Stimulated activated naive B cell treated with anti-CD40 and anti-IgM and Interleukin-4, amounts not matched to agents 10 μg/mL and 1 μg/mL and 100 μg/mL, for 72 hours (primary cell): ENCODE results near the gene PGS1.

Source experiments
- ATAC-seq, 2 donors: fragments of 150-1000 bp; cut with Tn5 transposase; replicated peaks; 2 replicates each; pipeline ENCODE4 v1.10.0; 2021; ENCODE audit warnings: moderate library complexity in 1 of 2
- DNase-seq: peaks from one replicate; pipeline ENCODE4 v3.0.0; 2021
- H3K27ac Mint-ChIP-seq: one replicate; pipeline ENCODE4 v1.8.0; 2022; ENCODE audit warnings: mild to moderate bottlenecking, mixed read lengths
- H3K27me3 Mint-ChIP-seq, 2 donors: one replicate each; pipeline ENCODE4 v1.8.0; 2022; ENCODE audit warnings: mixed read lengths in 2 of 2
- H3K36me3 Mint-ChIP-seq, 2 donors: one replicate each; pipeline ENCODE4 v1.8.0; 2022; ENCODE audit warnings: mixed read lengths in 2 of 2, mild to moderate bottlenecking in 1 of 2
- H3K4me1 Mint-ChIP-seq, 2 donors: one replicate each; pipeline ENCODE4 v1.8.0; 2022; ENCODE audit warnings: mixed read lengths in 2 of 2, mild to moderate bottlenecking in 1 of 2
- H3K4me3 Mint-ChIP-seq, 2 donors: one replicate each; pipeline ENCODE4 v1.8.0; 2022; ENCODE audit warnings: mild to moderate bottlenecking in 2 of 2, mixed read lengths in 2 of 2, moderate library complexity in 1 of 2
- H3K9me3 Mint-ChIP-seq, 2 donors: one replicate each; pipeline ENCODE4 v1.8.0; 2022; ENCODE audit warnings: mixed read lengths in 2 of 2, mild to moderate bottlenecking in 1 of 2

PGS1 gene

DNA sequence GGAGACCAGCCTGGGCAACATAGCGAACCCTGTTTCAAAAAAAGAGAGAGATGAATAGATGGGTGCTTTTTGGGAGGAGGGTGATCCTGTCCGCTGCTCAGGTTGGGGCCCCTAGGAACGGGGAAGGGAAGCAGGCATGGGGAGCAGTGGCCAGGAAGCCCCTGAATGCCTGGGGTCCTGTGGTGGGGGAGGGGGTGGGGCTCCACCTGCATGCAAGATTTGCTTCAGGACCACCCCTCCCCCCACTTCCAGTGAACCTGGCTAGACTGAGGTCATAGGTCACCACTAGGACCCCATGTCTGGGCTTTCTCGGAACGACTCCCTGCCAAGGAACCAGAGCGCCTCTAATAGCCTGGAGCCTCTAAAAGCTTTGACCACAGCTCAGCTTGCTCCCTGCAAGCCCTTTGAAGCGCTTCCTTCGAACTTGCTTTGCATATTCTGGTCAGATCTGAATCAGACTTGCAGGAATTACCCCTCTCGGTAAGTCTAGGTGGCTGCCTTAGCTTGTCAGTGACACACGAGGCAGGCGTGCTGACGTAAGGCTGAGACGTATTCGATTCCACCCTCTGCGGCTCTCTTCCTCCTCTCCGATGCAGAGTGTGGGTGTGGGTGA, 22.2 kb upstream of the PGS1 start:
- ATAC-seq: peak; percentile 68
- Mint-ChIP-seq H3K27me3 (no peaks in the 10 kb centered on the region), H3K4me1 (peaks cover 43 to 67% of the 10 kb centered on the region in 2 donors), H3K9me3 (no peaks in the 10 kb centered on the region), H3K36me3 (peaks cover 35 to 46% of the 10 kb centered on the region in 2 donors), H3K4me3 (peak overlapping the region; percentile 80 to 88), H3K27ac (peak overlapping the region; percentile 95)
- peak; percentile 94 for DNase-seq

DNA sequence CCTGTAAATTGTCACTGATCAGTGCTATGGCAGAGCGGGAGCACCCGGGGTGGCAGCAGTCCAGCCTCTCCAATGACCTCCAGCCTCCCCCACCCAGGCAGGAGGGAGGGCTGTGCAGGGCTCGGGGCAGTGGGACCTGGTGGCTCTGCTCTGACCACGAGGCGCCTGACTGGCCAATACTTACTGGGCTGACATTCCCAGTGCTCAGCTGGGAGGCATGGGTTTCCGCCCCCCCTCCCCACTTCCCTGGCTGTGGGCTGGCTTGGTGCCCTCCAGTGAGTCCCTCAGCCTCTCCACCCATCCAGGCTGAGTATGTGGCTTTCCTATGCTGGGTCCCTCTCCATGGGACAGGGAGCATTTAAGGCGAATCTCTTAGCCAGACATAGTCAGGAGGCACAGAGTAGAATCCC, 21.3 kb upstream of the PGS1 start:
- peaks cover 40 to 67% of the 10 kb centered on the region in 2 donors for H3K4me1 Mint-ChIP-seq
- H3K4me3 Mint-ChIP-seq: peak overlapping the region; percentile 80 to 88
- no peak for DNase-seq
- H3K36me3 Mint-ChIP-seq: peaks cover 35 to 46% of the 10 kb centered on the region in 2 donors
- no peaks in the 10 kb centered on the region for H3K27me3 Mint-ChIP-seq
- H3K27ac Mint-ChIP-seq: peak overlapping the region; percentile 93
- H3K9me3 Mint-ChIP-seq: no peaks in the 10 kb centered on the region
- ATAC-seq: no peak

DNA sequence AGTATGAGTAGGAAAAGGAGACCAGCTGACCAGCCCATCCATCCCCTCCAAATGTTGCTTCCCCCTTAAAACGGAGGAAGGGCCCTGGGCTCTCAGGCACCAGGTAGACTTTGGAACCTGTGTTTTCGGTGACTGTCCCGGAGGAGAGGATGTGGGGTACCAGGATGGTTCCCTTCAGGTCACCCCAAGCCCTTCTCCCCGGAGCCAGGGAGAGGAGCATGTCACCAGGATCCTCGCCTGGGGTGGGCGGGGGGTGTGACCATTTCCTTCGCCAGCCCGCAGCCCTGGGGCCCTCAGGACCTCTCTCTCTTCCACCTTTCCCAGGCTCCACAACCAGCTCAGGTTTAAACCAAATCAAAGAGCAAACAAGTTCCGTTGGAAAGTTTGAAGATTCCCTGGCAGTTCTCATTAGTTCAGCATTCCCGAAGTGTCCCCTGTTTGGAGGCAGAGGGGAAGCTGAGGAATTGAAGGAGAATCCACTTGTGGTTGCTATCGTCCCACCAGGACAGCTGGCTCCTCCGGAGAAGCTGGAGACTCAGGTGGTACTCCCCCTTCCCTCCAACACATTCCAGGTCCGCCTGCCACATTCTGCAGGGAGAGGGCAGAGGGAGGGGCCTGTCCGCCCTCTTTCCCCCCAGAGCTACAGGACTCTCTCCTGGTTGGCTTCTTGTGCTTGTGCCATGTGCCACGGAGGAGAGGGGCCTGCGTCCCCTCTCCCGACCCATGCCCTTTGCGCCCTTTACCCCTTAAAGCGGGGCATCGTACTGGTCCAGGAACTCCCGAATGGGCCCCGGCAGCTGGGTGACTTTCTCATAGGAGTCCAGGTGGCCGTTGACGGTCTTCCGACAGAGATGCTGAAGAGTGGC, 20.5 kb upstream of the PGS1 start:
- DNase-seq (no peak), ATAC-seq (no peak)
- H3K4me1 Mint-ChIP-seq: peaks cover 41 to 63% of the 10 kb centered on the region in 2 donors
- H3K27ac Mint-ChIP-seq: peak overlapping the region; percentile 93
- peaks cover 35 to 46% of the 10 kb centered on the region in 2 donors for H3K36me3 Mint-ChIP-seq
- H3K4me3 Mint-ChIP-seq: peak overlapping the region; percentile 80 to 88
- H3K9me3 Mint-ChIP-seq: no peaks in the 10 kb centered on the region
- H3K27me3 Mint-ChIP-seq: peaks cover 4 to 5% of the 10 kb centered on the region in 2 donors

DNA sequence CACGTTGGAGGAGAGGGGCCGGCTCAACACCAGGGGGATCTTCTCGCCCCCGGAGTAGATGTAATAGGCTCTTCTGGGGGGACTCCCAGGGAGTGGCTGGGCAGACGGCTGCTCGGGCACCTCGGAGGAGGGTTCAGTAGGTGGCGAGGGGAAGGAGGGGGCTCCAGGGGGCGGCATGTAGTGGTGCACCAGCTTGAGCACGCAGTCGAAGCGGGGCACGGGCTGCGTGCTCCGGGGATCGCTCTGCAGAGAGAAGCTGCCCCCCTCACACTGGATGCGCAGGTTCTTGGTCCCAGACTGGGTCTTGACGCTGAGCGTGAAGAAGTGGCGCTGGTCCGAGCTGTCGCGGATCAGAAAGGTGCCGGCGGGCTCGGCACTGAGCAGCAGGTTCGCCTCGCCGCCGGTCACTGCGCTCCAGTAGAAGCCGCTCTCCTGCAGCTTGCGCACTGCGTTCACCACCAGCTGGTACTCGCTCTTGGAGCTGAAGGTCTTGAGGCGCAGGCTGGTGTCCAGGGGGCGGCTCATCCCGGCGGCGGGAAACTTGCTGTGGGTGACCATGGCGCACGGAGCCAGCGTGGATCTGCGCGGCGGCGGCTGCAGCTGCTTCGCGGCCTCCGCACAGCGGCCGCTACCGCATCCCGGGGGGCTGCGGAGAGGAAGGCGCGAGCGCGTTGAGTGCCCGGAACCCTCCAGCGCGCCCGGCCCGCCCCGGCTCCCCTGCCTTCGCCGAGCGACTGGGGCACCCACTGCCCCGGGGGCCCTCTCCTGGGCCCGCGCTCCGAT, 19.7 kb upstream of the PGS1 start:
- no peaks in the 10 kb centered on the region for H3K9me3 Mint-ChIP-seq
- peak overlapping the region; percentile 93 for H3K27ac Mint-ChIP-seq
- H3K4me3 Mint-ChIP-seq: peak overlapping the region; percentile 80 to 88
- H3K4me1 Mint-ChIP-seq: peaks cover 36 to 58% of the 10 kb centered on the region in 2 donors
- DNase-seq (no peak), ATAC-seq (no peak)
- H3K36me3 Mint-ChIP-seq: peaks cover 35 to 45% of the 10 kb centered on the region in 2 donors
- peaks cover 7% of the 10 kb centered on the region in 2 donors for H3K27me3 Mint-ChIP-seq

DNA sequence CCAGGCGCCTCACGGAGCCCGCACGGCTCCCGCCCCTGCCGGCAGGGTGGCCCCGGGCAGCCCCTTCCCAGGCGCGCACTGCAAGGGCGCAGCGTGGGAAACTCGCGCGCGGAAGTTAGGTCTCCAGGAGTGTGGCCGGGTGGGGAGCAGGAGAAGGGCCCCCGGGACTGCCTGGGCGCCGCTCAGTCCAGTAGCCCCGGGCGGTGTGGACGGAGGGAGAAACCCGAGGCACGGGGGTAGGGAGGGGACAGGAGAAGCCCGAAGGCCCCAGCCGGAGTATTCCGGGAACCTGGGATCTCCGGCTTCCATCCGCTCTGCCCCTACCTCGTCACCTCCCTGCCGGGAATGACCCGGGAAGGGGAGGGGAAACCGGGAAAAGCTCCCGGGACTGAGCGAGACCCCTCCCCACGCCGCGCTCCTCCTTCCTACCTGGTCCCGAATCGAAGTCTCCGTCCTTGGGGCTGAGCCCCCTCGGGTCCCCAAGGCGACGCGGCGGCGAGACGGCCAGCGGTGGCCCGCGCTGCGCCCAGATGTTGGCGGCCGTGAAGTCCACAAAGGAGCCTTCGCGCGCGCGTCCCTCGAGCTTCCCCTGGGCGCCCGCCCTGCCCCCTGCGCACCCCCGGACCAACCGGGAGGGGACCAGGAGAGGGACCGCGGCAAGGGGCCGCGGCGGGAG, 19.0 kb upstream of the PGS1 start:
- H3K9me3 Mint-ChIP-seq: no peaks in the 10 kb centered on the region
- peaks cover 7 to 8% of the 10 kb centered on the region in 2 donors for H3K27me3 Mint-ChIP-seq
- peaks cover 33 to 58% of the 10 kb centered on the region in 2 donors for H3K4me1 Mint-ChIP-seq
- H3K36me3 Mint-ChIP-seq: peaks cover 33 to 39% of the 10 kb centered on the region in 2 donors
- no peak for DNase-seq
- peak overlapping the region; percentile 87 to 88 for H3K4me3 Mint-ChIP-seq
- peak overlapping the region; percentile 95 for H3K27ac Mint-ChIP-seq
- peak in 1 of 2 donors; percentile 4 for ATAC-seq

DNA sequence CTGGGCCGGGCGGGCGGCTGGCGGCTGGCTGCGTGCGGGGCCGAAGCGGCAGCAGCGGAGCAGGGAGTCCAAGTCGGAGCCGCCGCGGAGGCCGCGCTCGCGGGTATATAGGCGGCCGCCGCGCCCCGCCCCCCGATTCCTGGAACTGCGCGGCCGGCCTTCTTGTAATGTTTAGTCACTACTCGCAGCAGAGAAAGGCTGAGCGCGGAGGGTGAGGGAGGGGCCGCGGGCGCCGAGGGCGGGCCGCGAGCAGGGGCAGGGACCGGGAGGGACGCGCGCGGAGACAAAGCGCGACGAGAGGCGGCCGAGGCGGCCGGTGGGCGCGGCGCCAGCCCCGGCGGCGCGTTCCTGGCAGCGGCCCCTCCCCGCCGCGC, 18.5 kb upstream of the PGS1 start, which contains the start of gene SOCS3:
Gene SOCS3 (minus strand): TSS at position 81 of the 374 bp plus-strand sequence. CDS start 982 bp downstream, outside the sequence.
- ATAC-seq: peak; percentile 64 to 73
- Mint-ChIP-seq H3K9me3 (no peaks in the 10 kb centered on the region), H3K36me3 (peaks cover 32 to 39% of the 10 kb centered on the region in 2 donors), H3K4me1 (peaks cover 37 to 58% of the 10 kb centered on the region in 2 donors), H3K27me3 (peaks cover 7 to 8% of the 10 kb centered on the region in 2 donors), H3K4me3 (peak within 1 kb of the TSS; percentile 87 to 88), H3K27ac (peak within 1 kb of the TSS; percentile 95)
- peak; percentile 96 for DNase-seq

DNA sequence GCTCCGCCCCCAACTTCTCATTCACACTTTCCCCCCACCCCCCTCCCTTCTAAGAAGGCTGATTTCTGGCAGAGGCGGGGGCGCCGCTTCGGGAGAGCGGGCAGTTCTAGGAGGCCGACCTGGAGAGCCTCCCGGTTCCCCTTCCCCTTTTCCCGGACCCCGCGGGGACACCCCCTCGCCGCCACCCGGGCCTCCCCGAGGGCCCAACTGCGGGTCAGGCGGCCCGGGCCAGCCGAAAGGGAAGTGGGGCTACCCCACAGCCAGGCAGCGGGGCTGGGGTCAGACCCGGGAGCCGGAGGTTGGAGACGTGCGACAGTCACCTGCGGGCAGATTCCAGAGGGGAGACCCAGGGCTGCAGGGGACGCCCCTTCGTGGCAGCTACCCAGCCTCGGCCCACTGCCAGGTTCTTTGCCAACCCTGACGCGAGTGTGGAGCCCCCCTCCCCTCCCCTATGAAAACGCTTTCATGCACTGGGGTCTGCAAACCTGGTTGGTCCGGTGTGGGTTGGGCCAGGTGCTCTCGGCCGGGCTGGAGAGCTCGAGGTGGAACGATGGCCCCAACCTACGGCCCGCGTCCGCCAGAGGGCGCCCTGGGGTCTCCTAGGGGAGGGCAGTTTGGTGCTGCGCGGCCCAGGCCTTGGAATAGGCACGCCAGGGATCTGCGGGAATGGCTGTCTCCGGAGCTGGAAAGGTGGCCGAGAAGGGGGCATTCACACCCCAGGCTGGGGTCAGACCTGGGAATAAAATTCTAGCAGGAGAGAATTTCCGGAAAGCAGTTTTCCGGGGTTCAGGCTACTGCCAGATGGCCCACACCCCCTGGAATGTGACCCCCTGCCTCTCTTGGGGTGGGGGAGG, 17.9 kb upstream of the PGS1 start:
- no peaks in the 10 kb centered on the region for H3K9me3 Mint-ChIP-seq
- peaks cover 35 to 58% of the 10 kb centered on the region in 2 donors for H3K4me1 Mint-ChIP-seq

DNA sequence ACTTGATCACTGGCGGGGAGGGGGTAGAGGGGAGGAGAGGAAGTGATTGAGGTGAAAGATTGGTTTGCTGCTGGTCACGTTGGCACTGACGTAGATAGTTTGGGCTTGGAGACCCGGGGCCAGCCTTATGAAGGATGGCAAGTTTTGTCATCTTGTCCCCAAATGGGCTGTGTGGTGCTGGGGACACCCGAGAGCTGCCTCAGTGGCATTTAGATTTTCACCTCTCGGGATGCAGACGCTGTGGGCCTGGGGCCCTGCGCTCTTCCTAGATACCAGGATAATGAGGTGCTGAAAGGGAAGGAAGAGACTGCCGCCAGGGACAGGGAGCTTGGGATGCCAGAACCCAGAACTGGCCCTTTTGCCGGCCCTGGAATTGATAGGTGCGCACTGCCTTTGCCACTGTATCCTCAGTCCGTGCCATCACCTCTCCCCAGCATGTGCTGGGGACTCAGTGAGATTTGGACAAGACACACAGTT, 17.2 kb upstream of the PGS1 start:
- Mint-ChIP-seq H3K27ac (no peak overlapping the region), H3K9me3 (no peaks in the 10 kb centered on the region), H3K4me1 (peaks cover 31 to 58% of the 10 kb centered on the region in 2 donors), H3K4me3 (peak overlapping the region in 1 of 2 donors; percentile 80), H3K36me3 (peaks cover 27% of the 10 kb centered on the region in 2 donors), H3K27me3 (peaks cover 12 to 15% of the 10 kb centered on the region in 2 donors)
- no peak for DNase-seq
- no peak for ATAC-seq

More for the DNA sequence above, 17.9 kb upstream of the PGS1 start:
- H3K27ac Mint-ChIP-seq: peak overlapping the region; percentile 63
- H3K36me3 Mint-ChIP-seq: peaks cover 27 to 33% of the 10 kb centered on the region in 2 donors
- DNase-seq (peak; percentile 92), ATAC-seq (peak; percentile 55 to 58)
- peaks cover 8 to 9% of the 10 kb centered on the region in 2 donors for H3K27me3 Mint-ChIP-seq
- H3K4me3 Mint-ChIP-seq: peak overlapping the region; percentile 65 to 80

DNA sequence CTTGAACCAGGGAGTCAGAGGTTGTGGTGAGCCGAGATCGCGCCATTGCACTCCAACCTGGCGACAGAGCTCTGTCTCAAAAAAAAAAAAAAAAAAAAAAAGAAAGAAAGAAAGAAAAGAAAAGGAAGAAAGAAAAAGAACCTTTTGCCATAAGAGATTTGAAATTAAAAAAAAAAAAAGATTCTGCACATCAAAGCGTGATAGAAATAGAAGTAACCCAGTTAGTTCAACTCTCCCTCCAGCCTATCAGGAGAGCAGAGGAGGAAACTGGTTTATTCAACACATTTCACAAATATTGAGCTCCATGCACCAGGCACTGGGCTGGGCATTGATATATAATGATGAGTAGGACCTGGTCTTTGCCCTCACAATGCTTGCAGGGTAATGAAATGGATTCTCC, 16.2 kb upstream of the PGS1 start:
- Mint-ChIP-seq H3K27ac (no peak overlapping the region), H3K9me3 (no peaks in the 10 kb centered on the region), H3K4me1 (peaks cover 26 to 56% of the 10 kb centered on the region in 2 donors), H3K27me3 (peaks cover 18 to 22% of the 10 kb centered on the region in 2 donors), H3K4me3 (no peak overlapping the region), H3K36me3 (peaks cover 18 to 21% of the 10 kb centered on the region in 2 donors)
- ATAC-seq: no peak
- no peak for DNase-seq

DNA sequence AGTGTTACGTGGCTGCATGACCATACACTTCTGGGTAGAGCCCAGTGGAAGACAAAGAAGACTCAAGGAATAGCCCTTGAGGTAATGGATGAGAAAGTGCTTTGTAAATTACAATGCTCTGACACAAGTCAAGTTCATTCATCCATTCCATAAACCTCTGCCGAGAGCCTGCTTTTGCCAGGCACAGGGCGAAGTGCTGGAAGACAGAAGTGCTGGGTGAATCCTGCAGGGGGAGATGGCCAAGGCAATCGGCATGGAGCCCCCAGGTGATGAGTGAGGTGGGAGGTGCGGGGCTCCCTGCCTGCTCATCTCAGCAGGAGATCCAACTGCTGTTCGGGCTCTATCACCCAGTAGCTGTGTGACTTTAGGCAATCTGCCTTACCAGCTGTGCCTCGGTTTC, 15.8 kb upstream of the PGS1 start:
- no peaks in the 10 kb centered on the region for H3K9me3 Mint-ChIP-seq
- DNase-seq: no peak
- ATAC-seq: no peak
- no peak overlapping the region for H3K4me3 Mint-ChIP-seq
- no peak overlapping the region for H3K27ac Mint-ChIP-seq
- peaks cover 13 to 17% of the 10 kb centered on the region in 2 donors for H3K36me3 Mint-ChIP-seq
- H3K27me3 Mint-ChIP-seq: peaks cover 18 to 22% of the 10 kb centered on the region in 2 donors
- H3K4me1 Mint-ChIP-seq: peaks cover 22 to 52% of the 10 kb centered on the region in 2 donors

DNA sequence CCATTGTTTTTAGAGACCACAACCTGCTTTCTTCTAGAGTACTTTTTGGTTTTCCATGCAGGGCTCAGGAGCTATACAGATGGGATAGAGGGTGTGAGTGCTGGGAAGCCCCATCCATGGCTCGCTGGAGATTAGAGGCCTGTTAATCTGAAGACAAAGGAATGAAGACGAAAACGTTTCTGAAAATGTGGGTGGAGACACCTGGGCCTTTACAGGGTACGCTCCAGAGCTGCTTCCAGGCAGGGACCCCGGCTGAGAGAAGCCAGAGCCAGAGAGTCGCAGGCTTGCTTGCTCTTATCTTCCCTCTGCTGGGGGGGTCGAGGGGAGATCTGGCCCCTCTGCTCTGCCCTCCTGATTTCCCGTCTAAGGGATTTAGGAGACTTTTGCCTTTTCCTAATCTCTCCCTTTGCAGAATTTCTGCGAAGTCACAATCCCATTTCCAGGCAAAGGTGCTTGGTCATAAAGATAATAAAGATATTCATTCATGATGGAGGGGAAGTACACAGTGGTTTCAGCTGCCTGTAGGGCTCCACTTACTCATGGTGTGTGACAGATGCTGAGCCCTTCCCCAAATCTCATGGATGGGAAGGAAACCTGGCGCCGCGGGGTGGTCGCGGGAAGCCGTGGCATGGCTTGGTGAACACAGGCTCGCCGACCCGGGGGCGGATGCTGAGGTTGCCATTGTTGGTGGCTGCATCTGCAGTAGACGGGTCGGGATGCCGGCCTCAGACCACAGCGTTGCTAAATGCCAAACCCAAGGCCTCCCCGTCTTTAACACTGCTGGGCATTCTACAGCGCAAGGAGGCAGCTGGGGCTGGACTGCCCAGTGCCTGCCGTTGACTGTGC, 13.8 kb upstream of the PGS1 start:
- peak in 1 of 2 donors; percentile 9 for ATAC-seq
- peaks cover 0 to under 1% of the 10 kb centered on the region in 2 donors for H3K36me3 Mint-ChIP-seq
- H3K4me1 Mint-ChIP-seq: peaks cover 18 to 41% of the 10 kb centered on the region in 2 donors
- H3K4me3 Mint-ChIP-seq: peak overlapping the region in 1 of 2 donors; percentile 22
- H3K27me3 Mint-ChIP-seq: peaks cover 18 to 27% of the 10 kb centered on the region in 2 donors
- H3K27ac Mint-ChIP-seq: peak overlapping the region; percentile 42
- DNase-seq: no peak
- H3K9me3 Mint-ChIP-seq: no peaks in the 10 kb centered on the region

DNA sequence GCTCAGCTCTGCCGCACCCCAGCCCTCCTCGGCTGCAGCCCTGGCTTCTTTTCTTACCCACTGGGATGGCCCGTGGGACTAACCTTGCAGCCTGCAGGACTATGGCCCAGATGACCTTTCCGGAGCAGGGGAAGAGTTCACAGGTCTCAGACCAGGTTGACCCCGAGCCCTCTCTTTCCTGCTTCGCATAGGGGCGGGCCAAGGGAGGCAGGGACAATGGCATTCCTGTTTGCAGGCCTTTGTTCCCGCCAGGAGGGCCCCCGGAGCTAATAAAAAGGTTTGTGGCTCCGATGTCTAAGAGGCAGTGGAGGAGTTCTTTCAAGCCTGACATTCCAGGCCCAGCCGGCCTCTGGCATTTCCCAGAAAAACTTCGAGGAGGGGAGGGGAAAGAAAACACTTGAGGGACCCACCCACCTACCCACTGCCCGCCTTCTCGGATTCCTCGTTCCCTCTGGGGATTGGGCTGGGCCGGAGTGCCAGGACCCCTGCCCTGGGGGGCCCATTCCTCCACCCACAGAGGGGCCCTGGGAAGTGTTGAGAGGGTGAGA, 12.8 kb upstream of the PGS1 start:
- H3K9me3 Mint-ChIP-seq: no peaks in the 10 kb centered on the region
- H3K4me1 Mint-ChIP-seq: peaks cover 18 to 39% of the 10 kb centered on the region in 2 donors
- no peak overlapping the region for H3K4me3 Mint-ChIP-seq
- no peaks in the 10 kb centered on the region for H3K36me3 Mint-ChIP-seq
- ATAC-seq (no peak), DNase-seq (no peak)
- no peak overlapping the region for H3K27ac Mint-ChIP-seq
- H3K27me3 Mint-ChIP-seq: peaks cover 18 to 33% of the 10 kb centered on the region in 2 donors
